ENCODE measurements around the gene SLC22A12. TPM values are rescaled to one million over a fixed set of nuclear protein-coding genes. Genes with fewer than 3 reads are reported as not detected.

The SLC22A12 gene
- total RNA-seq, 2 donors from 2014 or later: not detected

GRCh38 chr11:64599698-64600211, 8.7 kb downstream of the SLC22A12 start:
- H3K36me3 ChIP-seq: no peaks in the 10 kb centered on the region
- no peak overlapping the region for H3K4me3 ChIP-seq
- TF ChIP-seq, protein P1, sequence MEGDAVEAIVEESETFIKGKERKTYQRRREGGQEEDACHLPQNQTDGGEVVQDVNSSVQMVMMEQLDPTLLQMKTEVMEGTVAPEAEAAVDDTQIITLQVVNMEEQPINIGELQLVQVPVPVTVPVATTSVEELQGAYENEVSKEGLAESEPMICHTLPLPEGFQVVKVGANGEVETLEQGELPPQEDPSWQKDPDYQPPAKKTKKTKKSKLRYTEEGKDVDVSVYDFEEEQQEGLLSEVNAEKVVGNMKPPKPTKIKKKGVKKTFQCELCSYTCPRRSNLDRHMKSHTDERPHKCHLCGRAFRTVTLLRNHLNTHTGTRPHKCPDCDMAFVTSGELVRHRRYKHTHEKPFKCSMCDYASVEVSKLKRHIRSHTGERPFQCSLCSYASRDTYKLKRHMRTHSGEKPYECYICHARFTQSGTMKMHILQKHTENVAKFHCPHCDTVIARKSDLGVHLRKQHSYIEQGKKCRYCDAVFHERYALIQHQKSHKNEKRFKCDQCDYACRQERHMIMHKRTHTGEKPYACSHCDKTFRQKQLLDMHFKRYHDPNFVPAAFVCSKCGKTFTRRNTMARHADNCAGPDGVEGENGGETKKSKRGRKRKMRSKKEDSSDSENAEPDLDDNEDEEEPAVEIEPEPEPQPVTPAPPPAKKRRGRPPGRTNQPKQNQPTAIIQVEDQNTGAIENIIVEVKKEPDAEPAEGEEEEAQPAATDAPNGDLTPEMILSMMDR (IDR thresholded peaks at IDR 0.05): no peak
- no peaks in the 10 kb centered on the region for H3K27me3 ChIP-seq (replicated peaks; ENCODE audit: insufficient read depth)
- H3K9me3 ChIP-seq: no peaks in the 10 kb centered on the region
- ATAC-seq (ENCODE audit: insufficient number of reproducible peaks, low FRiP score, low read depth) (no peak), DNase-seq (ENCODE audit: low spot score) (no peak)
- H3K27ac ChIP-seq: no peak overlapping the region
- H3K4me1 ChIP-seq (ENCODE audit: control insufficient read depth in 1 of 2, low read depth in 2 of 2): no peaks in the 10 kb centered on the region

- Histone ChIP-seq H3K36me3 (no peaks in the 10 kb centered on the region), H3K27me3 (replicated peaks; ENCODE audit: insufficient read depth) (no peaks in the 10 kb centered on the region), H3K27ac (no peak overlapping the region), H3K9me3 (no peaks in the 10 kb centered on the region), H3K4me1 (ENCODE audit: control insufficient read depth in 1 of 2, low read depth in 2 of 2) (no peaks in the 10 kb centered on the region), H3K4me3 (no peak overlapping the region)
- TF ChIP-seq, protein P1 (IDR thresholded peaks at IDR 0.05): no peak
- DNase-seq (ENCODE audit: low spot score): no peak
- no peak for ATAC-seq (ENCODE audit: insufficient number of reproducible peaks, low FRiP score, low read depth)
These were observed 9.4 kb downstream of the SLC22A12 start for GRCh38 chr11:64600281-64600992.

DNA sequence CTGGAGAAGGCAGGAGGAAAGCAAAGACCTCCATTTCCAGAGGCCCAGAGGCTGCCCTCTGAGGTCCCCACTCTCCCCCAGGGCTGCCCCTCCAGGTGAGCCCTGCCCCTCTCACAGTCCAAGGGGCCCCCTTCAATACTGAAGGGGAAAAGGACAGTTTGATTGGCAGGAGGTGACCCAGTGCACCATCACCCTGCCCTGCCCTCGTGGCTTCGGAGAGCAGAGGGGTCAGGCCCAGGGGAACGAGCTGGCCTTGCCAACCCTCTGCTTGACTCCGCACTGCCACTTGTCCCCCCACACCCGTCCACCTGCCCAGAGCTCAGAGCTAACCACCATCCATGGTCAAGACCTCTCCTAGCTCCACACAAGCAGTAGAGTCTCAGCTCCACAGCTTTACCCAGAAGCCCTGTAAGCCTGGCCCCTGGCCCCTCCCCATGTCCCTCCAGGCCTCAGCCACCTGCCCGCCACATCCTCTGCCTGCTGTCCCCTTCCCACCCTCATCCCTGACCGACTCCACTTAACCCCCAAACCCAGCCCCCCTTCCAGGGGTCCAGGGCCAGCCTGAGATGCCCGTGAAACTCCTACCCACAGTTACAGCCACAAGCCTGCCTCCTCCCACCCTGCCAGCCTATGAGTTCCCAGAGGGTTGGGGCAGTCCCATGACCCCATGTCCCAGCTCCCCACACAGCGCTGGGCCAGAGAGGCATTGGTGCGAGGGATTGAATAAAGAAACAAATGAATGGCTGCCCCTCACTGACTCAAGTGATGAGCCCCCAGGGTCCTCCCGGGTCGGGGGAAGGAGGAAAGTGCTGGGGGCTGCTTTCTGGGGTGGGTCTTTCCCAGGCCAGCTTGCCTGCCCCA, 10.8 kb downstream of the SLC22A12 start:
- ATAC-seq (ENCODE audit: insufficient number of reproducible peaks, low FRiP score, low read depth): no peak
- H3K27me3 ChIP-seq (replicated peaks; ENCODE audit: insufficient read depth): no peaks in the 10 kb centered on the region
- TF ChIP-seq, protein P1 (IDR thresholded peaks at IDR 0.05): no peak
- DNase-seq (ENCODE audit: low spot score): no peak
- no peaks in the 10 kb centered on the region for H3K4me1 ChIP-seq (ENCODE audit: control insufficient read depth in 1 of 2, low read depth in 2 of 2)
- H3K4me3 ChIP-seq: no peak overlapping the region
- H3K27ac ChIP-seq: no peak overlapping the region
- no peaks in the 10 kb centered on the region for H3K36me3 ChIP-seq
- H3K9me3 ChIP-seq: no peaks in the 10 kb centered on the region

- no peaks in the 10 kb centered on the region for H3K36me3 ChIP-seq
These were observed 11.5 kb downstream of the SLC22A12 start for GRCh38 chr11:64602466-64603070.

More at GRCh38 chr11:64602466-64603070, 11.5 kb downstream of the SLC22A12 start:
- DNase-seq (ENCODE audit: low spot score) (no peak), ATAC-seq (ENCODE audit: insufficient number of reproducible peaks, low FRiP score, low read depth) (no peak)
- TF ChIP-seq, protein P1 (IDR thresholded peaks at IDR 0.05): no peak
- H3K27me3 ChIP-seq (replicated peaks; ENCODE audit: insufficient read depth): no peaks in the 10 kb centered on the region
- no peaks in the 10 kb centered on the region for H3K9me3 ChIP-seq
- no peaks in the 10 kb centered on the region for H3K4me1 ChIP-seq (ENCODE audit: control insufficient read depth in 1 of 2, low read depth in 2 of 2)
- H3K4me3 ChIP-seq: no peak overlapping the region
- H3K27ac ChIP-seq: no peak overlapping the region

Measured in thoracic aorta (tissue), 2 donors.